ENCODE measurements around the gene TBC1D2. TPM values are rescaled to one million over a fixed set of nuclear protein-coding genes. Genes with fewer than 3 reads are reported as not detected.

TBC1D2 gene
- total RNA-seq, 1 donor from 2014 or later: 1.4 TPM

DNA sequence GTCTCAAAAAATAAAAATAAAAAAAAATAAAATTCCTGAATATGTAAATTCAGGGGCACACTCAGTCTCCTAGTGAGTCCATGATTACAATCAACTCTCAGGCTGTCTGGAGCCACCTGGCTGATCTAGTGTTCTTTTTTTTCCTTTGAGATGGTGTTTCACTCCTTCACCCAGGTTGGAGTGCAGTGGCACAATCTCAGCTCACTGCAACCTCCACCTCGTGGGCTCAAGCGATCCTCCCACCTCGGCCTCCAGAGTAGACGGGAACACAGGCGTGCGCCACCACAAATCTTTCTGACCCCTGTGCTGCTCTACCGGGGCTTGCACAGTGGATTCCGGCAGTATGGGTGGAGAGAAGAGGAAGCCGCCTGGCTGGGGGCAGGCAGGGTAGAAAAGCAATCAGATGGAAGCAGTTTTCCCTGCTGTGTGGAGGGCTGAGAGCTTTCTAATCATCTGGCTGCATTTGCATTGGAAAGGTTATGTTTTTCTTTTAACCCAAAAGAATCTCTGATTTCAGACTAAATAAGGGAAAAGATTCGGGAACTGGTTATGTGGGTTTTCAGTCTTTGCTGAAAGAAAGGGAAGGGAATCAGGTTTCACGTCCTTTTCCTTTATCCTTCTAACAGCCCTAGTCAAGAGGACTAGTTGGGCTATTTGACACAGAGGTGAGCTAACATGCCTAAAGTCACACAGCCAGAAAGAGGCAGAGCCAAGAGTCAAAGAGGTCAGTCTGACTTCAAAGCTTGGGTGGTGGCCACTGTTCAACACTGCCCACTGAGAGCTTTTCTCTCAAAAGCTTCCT lies 36.7 kb downstream of the TBC1D2 start:
- DNase-seq (ENCODE audit: low read depth in 2 of 2): no peak

DNA sequence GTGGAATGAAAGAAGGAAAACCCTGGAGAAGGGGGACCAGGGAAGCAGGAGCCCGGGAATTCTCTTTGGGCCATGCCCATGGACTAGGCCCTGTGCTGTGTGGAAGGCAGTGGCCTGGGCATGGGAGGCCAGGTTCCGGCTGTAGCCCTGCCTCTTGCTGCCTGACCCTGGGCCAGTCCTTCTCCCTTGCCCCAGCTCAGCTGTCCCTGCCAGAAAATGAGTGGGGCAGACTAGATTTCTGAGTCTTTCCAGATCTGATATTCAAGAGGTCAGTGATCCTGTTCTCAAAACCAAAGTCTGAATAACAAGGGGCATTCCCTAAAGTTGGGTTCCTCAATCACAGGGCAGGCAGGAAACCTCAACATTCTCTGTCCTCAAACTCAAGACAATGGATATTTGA lies 38.2 kb downstream of the TBC1D2 start:
- DNase-seq (ENCODE audit: low read depth in 2 of 2): no peak

DNA sequence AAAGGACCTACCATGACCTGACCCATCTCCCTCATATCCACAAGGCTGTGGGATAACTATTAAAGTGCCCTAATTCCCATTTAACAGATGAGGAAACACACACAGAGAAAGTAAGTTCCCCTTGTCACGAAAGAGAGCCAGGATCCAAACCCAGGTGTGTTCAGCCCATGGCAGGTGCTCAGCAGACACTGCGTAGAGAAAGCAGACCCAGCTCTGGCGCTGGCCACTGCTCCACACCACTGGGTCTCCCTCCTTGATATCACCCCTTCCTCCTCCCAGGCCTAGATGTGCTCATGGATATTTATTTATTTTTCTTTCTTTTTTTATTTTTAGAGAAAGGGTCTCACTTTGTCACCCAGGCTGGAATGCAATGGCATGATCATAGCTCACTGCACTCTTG lies 39.1 kb downstream of the TBC1D2 start:
- no peak for DNase-seq (ENCODE audit: low read depth in 2 of 2)

DNA sequence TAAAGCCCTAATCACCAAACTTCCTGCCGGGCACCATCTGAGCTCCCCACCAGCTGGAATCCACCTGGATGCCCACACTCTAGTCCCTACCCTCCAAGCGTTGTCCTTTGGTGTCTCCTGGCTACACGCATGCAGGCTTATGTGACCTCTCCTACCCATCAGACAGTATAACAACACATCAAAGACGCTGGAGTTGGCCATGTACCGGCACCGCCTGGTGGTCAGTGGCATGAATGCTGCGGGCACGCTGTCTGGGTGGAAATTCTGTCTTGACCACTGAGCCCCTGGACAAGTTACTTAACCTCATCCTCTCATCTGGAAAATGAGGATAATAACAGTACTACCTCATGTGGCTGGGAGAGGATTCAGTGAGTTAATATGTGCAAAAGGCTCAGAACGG lies 39.6 kb downstream of the TBC1D2 start:
- DNase-seq (ENCODE audit: low read depth in 2 of 2): peak in 1 of 2 donors; percentile 42

DNA sequence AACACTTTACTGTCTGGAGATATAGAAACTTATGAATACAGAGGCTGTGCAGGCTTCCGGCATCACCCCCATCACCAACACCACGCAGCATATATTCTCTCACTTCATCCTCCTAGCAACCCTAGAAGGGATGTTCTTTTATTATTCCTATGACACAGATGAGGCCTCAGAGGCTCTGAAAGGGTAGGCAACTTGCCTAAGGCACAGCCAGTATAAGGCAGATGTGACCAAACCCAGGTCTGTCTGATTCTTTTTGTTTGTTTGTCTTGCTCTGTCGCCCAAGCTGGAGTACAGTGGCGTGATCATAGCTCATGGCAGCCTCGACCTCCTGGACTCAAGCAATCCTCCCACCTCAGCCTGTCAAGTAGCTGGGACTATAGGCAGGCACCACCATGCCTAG lies 40.2 kb downstream of the TBC1D2 start:
- no peak for DNase-seq (ENCODE audit: low read depth in 2 of 2)

DNA sequence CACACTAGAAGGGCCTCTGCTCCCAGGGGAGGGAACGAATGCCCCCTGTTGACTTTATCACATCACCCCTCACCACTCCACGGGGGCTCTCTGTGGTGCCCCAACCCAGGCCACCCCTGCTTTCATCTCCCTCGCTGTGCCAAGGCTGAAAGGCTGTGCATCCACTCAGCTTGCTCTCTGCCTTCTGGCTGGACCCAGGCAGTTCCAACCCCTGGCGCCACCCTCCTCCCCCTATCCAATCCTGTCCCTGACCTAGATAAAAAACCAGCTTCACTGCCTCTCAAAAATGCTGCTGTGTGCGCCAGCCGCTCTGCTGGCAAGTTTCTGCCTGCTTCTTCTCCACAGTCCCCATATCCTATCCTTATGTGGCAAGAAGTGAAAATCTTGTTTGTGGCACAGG lies 40.6 kb downstream of the TBC1D2 start:
- DNase-seq (ENCODE audit: low read depth in 2 of 2): no peak

DNA sequence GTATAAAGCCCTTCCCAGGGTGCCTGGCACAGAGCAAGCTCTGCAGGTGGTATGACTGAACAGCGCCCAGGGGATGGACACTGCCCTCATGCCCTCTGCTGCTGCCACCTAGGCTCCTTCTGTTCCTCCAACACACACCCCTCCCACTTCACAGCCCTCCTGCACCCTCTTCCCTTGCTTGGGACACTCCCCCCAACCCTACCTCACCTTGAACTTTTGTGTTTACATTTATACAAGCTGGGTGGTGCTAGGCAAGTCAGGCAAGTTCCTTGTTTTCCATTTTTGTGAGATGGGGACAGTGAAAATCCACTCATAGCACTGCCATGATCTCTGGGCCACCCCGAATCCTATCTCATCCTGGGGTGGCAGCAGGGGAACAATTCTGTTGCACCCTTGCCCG lies 44.2 kb downstream of the TBC1D2 start:
- DNase-seq (ENCODE audit: low read depth in 2 of 2): no peak

DNA sequence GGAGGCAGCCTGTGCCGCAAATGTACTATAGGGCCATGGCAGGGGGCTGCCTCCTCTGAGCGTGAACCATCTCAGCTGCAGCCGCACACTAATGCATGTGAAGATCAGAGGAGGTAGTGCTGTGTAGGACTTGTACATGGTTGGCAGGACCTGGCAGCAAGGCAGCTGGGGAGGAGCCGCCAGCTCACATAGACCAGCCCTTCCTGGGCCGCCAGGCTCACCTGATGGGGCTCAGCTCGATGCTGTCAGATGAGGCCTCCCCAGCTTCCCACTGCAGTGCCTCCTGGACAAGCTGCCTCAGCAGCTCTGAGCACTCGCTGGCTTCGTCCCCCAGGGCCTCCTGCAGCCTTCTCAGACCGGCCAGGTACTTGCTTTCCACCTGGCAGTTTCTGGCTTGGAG lies 45.0 kb downstream of the TBC1D2 start:
- no peak for DNase-seq (ENCODE audit: low read depth in 2 of 2)

DNA sequence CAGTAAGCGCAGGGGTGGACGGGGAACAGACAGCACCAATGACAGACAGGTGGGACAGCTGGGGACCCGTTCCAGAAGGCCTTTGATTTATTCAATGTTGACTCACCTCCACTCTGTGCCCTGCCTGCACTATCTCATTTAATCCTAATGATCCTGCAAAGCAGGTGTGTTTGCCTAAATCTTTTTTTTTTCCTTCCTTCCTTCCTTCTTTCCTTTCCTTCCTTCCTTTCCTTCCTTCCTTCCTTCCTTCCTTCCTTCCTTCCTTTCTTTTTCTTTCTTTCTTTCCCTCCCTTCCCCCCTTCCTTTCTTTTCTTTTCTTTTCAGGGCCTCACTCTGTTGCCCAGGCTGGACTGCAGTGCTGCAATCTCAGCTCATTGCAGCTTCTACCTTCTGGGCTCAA lies 45.9 kb downstream of the TBC1D2 start:
- no peak for DNase-seq (ENCODE audit: low read depth in 2 of 2)

DNA sequence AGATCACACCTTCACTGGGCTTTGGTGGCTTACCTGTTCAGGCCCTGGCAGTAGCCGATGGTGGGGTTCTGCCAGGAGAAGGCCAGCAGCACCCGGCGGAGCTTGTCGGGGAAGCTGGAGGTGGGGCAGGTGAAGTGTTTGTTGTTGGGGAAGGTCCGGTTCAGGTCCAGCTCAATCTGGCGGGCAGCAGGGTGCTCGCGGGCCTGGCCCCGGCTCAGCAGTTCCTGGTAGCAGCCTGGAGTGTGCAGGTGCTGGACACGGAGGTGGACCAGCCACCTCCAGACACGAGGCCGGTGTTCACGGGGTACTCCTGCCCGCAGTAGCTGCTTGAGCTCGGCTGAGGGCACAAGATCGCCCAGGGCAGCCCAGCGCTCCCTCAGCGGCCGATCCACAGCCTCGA lies 46.8 kb downstream of the TBC1D2 start:
- DNase-seq (ENCODE audit: low read depth in 2 of 2): no peak

DNA sequence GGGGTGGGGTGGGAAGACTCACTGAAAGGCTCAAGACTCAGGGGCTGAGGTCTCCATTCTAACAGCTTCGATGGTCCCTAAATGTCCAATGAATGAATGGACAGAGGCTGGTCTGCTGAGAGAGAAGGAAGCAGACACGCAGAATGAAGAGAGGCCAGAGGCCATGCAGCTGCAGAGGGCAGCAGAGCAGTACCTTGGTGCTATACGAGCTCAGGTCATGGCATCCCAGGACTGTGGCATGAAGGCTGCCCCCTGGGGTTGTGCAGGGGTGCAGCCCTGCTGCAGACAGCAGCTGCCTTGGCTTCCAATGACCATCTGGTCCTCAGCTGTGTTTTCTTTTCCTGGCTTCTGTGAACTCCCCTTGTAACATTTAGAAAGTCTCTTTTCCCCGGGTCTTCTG lies 47.8 kb downstream of the TBC1D2 start:
- no peak for DNase-seq (ENCODE audit: low read depth in 2 of 2)

DNA sequence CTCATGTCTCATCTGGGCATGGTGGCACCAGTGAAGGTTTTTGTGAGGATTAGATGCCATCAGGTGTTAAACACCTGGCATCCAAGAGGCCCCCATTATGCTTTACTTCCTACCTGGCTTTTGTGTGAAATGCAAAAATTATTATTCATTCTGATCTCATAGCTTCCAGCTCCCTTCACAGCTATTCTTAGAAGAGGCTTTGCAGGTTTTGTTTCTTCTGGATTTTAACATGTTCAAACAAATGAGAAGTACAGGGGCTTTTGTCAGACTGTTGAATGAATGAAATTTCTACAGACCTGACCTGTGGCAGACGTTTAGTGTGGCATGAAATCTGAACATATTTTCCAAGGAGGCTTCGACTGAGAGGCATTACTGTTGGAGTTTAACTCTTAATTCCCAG lies 48.7 kb downstream of the TBC1D2 start:
- no peak for DNase-seq (ENCODE audit: low read depth in 2 of 2)

DNA sequence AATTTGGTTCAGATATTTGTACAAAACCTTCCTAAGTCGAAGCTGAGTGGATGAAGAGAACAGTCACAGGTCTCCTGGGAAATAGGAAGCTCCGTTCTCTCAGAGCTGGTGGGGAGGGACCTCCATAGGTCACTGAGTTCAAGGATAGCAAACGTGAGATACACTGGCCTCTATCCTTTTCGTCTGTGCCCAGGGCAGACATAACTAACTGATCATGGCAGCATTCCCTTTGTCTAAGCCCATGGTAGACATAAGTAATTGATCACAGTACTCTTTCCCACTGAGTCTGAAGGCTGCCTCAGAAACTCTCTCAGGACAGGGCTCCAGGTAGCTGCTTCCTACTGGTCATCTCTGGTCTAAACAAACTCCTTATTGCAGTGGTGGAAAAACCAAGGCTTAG lies 50.8 kb downstream of the TBC1D2 start:
- DNase-seq (ENCODE audit: low read depth in 2 of 2): no peak

DNA sequence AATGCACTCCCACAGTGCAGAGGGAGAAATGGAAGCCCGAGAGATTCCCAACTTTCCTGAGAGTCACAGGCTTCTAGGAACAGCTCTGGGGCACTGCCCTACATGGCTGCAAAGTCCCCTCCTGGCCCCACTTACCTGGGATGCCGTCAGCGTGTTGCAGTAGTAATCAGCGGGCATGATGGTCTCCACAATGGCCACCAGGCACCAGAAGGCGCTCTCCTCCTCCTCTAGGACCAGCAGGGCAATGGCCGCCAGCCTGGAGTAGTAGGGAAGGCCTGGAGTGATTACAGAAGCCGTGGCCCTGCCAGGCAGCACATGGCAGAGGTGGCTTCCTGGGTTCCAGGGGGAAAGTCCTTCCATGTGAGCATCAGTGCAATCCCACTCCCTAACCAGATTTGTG lies 52.3 kb downstream of the TBC1D2 start:
- DNase-seq (ENCODE audit: low read depth in 2 of 2): no peak

DNA sequence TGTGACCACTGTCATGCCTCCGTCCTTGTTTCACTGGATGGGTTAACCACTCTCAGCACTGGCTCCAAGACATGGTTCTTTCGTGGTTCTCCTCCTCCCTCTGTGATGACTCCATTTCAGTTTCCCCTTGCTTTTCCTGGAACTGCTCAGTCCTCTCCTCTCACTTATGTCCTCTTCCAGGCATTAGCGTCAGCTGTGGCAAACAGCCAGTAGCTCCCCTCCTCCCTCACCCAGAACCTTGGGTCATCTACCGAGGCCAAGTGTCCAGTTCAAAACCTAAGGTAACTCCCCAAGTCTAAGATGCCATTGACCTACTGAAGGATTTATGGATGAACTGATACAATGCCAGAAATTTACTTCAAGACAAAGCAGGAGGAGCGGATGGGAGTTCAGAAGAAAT lies 53.2 kb downstream of the TBC1D2 start:
- no peak for DNase-seq (ENCODE audit: low read depth in 2 of 2)

DNA sequence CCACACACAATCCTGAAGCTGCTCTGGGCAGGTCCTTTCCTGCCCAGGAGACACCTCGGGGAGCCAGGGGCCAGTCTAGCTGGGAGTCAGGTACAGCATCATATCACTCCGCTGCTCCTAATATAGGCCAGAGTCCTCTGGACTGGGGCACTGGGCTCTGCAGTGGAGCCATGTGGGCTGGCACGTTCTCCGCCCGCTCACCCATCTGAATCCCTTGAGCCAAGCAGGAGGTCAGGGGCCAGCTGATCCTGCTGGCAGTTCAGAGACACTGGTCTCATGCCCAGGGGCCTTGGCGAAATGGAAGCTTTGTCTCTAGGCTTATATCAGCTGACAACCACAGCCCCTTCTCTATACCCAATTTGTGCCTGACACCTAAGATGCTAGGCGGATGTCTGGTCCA lies 53.7 kb downstream of the TBC1D2 start:
- no peak for DNase-seq (ENCODE audit: low read depth in 2 of 2)

DNA sequence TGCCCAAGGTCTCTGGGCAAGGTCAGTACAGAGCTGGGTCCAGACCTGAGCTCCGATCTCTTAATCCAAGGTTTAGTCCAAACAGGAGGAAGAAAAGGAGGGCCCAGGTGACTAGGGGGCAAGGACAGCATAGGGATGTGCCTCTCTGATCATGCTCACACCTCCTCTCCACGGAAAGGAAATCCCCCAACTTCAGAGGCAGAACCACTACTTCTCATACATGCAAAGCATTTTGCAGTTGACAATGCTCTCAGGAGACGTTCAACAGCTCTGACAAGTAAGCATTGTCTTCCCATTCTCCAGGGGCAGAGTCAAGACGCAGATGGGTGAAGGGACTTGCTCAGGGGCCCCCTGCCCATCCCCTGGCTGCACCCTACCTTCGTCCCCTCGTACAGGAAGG lies 54.3 kb downstream of the TBC1D2 start:
- DNase-seq (ENCODE audit: low read depth in 2 of 2): no peak

DNA sequence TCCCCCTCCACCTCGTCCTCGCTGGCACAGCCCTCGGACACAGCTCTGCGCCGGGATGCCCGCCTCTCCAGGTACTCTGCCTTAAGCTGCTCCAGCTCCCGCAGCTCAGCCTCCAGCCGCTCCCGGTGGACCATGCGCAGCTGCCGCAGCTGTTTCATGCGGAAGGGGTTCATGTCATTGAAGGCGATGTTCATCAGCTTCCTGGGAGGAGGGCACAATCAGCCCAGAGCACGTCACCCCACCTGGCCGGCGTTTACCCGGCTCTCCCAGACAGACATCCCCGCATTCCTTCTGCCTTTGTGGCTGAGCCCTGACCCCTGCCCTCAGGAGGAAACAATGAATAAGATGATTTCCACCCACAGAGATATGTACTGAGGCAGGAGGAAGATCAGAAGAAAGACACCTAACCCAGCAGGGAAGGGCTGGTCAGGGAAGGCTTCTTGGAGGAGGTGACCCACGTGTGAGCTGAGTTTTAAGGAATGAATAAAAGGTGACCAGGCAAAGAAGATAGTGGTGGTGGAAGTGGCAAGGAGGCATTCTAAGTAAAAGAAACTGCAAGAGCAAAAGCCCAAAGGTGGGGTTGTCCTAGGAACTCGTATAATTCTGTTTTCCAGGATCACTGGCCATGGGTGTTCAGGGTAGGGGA lies 55.9 kb downstream of the TBC1D2 start:
- DNase-seq (ENCODE audit: low read depth in 2 of 2): peak in 1 of 2 donors; percentile 12

DNA sequence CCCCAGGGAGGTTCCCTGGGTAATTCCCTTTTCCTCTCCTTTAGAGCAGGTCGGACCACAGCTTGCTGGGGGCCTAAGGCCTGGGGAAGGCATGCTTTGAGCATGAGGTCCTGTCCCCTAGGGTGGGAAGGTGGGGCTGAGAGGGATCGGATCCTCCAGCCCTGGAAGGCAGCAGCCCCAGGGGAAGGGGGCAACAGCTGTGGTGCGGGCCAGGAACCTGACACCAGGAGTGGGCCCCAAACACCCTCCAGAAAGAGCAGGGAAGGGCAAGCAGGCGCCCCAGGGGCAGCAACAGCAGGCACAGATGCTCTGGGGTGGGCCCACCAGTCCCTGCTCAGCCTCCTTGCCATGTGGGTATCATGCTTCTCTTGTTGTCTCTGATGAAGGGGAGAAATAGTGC lies 59.8 kb downstream of the TBC1D2 start:
- no peak for DNase-seq (ENCODE audit: low read depth in 2 of 2)

DNA sequence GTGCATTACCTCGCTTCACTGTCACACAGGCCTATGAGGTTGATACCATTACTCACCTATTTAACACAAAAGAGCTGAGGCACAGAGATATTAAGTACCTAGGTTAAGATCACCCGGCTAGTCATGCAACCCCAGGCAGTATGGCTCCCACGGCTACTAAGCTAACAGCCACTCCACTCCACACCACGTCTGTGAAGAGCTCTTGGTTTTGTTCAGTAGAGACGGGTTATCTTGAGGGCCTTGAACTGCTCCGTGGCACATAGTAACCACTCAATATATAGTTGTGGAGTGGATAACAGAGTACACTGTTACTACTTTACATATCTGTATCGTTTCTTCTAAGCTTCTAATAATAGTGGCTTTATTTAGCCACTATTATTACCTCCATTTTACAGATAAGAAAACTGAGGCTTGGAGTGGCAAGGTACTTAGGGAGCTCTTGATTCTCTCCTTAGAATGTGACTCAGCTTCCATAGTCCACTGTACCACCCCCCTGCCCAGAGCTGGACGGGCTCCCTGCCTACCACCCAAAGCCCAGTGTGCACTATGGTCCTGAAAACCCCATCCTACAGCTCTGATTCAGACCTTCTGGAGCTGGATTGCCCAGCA lies 62.0 kb downstream of the TBC1D2 start:
- DNase-seq (ENCODE audit: low read depth in 2 of 2): no peak

DNA sequence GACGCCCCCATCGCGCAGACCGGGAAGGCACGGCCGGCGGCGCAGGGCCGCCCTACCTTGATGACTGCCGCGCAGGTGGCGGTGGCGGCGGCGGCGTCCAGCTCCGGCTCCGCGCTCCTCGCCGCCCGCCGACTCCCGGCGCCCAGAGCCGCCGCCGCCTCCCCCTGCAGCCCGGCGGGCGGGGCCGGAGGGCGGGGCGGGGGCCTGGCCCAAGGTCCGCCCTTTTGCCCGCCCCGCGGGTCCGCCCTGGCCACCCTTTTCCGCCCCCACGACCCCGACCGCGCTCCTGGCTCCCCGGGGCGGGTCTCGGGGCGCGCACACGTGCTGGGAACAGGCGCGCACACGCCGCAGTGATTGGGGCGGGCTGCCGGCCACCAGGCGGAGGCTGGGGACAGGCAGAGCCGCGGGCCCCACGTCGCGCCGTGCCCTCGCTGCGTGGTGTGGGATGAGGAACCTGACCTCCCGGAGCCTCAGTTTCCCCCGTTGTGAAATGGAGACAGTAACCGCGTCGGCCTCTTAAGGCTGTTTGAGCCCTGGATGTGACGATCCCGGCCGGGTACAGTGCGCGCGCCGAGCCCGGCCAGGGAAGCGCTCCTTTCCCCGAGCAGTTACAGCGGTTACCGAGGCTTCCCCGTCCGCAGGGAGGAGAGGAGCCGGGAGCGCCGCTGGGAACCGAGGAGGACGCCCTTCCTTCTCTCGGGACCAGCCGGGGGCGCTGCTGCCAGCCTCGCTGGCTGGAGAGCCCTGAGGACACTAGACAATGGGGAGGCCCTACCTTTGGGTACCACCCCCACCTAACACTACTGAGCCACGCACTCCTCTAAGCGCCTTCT lies 62.7 kb downstream of the TBC1D2 start, which contains the start of gene CORO2A:
Gene CORO2A (minus strand): TSS at position 135 of the 833 bp plus-strand sequence. CDS start 34,977 bp downstream, outside the sequence.
- DNase-seq (ENCODE audit: low read depth in 2 of 2): peak; percentile 20 to 65
